Measurements from ENCODE around the gene RBSN. TPM values are rescaled to one million over a fixed set of nuclear protein-coding genes. Genes with fewer than 3 reads are reported as not detected.

RBSN gene
- total RNA-seq, 1 donor from 2014 or later: 29.0 TPM

DNA sequence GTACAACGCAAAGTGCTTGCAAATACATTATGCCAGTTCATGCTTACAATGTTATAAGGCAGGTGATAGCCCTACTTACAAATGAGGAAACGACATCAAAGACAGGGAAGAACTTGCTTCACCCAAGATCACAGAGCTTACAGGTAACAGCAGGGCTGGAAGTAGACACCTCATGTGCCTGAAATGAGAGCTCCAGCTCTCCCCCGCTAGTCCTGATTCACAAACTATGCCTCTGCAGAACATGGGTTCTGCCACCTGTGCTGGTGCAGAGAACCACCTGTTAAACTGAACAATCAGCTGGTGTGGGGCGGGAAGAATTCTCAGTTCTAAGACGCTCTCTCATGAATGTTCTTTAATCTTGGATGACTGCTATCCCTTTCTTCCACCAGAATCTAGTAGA, 7.4 kb downstream of the RBSN start:
- TF ChIP-seq, protein P1, sequence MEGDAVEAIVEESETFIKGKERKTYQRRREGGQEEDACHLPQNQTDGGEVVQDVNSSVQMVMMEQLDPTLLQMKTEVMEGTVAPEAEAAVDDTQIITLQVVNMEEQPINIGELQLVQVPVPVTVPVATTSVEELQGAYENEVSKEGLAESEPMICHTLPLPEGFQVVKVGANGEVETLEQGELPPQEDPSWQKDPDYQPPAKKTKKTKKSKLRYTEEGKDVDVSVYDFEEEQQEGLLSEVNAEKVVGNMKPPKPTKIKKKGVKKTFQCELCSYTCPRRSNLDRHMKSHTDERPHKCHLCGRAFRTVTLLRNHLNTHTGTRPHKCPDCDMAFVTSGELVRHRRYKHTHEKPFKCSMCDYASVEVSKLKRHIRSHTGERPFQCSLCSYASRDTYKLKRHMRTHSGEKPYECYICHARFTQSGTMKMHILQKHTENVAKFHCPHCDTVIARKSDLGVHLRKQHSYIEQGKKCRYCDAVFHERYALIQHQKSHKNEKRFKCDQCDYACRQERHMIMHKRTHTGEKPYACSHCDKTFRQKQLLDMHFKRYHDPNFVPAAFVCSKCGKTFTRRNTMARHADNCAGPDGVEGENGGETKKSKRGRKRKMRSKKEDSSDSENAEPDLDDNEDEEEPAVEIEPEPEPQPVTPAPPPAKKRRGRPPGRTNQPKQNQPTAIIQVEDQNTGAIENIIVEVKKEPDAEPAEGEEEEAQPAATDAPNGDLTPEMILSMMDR (IDR thresholded peaks at IDR 0.05): no peak
- intact Hi-C loops (cut with micrococcal nuclease): no loop called here
- H3K9me3 Mint-ChIP-seq: no peaks in the 10 kb centered on the region
- no peak overlapping the region for H3K4me3 Mint-ChIP-seq
- H3K36me3 Mint-ChIP-seq (ENCODE audit: low read depth): peaks cover 69% of the 10 kb centered on the region
- POLR2A ChIA-PET: interaction anchor here (0.6 kb wide), 1 partner anchor 257 kb away, joined by 4 read pairs; no protein-coding TSS in a partner anchor
- DNase-seq (no peak), ATAC-seq (ENCODE audit: low read depth) (no peak)
- H3K27ac Mint-ChIP-seq: no peak overlapping the region
- H3K4me1 Mint-ChIP-seq: peaks cover 2% of the 10 kb centered on the region
- no peaks in the 10 kb centered on the region for H3K27me3 Mint-ChIP-seq
- CTCF ChIA-PET: no interaction called here

DNA sequence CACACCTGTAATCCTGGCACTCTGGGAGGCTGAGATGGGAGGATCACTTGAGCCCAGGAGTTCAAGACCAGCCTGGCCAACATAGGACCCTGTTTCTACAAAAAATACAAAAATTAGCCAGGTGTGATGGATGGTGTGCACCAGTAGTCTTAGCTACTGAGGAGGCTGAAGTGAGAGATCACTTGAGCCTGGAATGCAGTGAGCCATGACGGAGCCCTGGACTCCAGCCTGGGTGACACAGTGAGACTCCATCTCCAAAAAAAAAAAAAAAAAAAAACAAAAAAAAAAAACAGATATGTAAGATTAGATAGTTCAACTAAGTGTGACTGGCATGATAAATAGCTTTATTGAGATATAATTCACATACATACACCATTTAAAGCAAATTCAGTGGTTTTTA, 9.7 kb downstream of the RBSN start:
- intact Hi-C loops (cut with micrococcal nuclease): no loop called here
- CTCF ChIA-PET: no interaction called here
- H3K9me3 Mint-ChIP-seq: no peaks in the 10 kb centered on the region
- POLR2A ChIA-PET: interaction anchor here (0.6 to 2.3 kb wide), 2 partner anchors 10 to 720 kb away, joined by 3 to 9 read pairs; partner anchors contain the start of gene RBSN
- H3K4me1 Mint-ChIP-seq: no peaks in the 10 kb centered on the region
- no peak for DNase-seq
- H3K36me3 Mint-ChIP-seq (ENCODE audit: low read depth): peaks cover 68% of the 10 kb centered on the region
- no peaks in the 10 kb centered on the region for H3K27me3 Mint-ChIP-seq
- H3K27ac Mint-ChIP-seq: no peak overlapping the region
- no peak for ATAC-seq (ENCODE audit: low read depth)
- no peak overlapping the region for H3K4me3 Mint-ChIP-seq
- TF ChIP-seq, protein P1 (IDR thresholded peaks at IDR 0.05): no peak

DNA sequence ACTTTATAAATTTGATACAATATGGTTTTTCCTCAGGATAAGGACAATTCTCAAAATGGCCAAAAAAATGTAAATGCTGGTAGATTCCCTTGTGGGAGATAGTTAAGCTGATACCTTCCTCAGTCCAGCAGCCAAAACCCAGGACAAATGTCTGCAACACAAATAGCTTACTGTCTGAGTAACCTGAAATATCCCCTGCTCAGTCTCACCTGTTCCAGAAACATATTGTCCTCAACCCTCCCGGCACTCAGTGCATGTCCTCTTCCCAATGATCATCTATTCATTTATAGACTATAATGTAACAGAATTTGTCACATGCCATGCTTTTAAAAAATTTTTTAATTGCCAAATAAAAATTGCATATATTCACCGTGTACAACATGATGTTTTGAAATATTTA, 12.2 kb downstream of the RBSN start:
- TF ChIP-seq, protein P1 (IDR thresholded peaks at IDR 0.05): no peak
- CTCF ChIA-PET: no interaction called here
- intact Hi-C loops (cut with micrococcal nuclease): no loop called here
- POLR2A ChIA-PET: interaction anchor here (0.6 kb wide), 1 partner anchor 9 kb away, joined by 3 read pairs; no protein-coding TSS in a partner anchor
- ATAC-seq (ENCODE audit: low read depth): no peak
- H3K27me3 Mint-ChIP-seq: no peaks in the 10 kb centered on the region
- DNase-seq: no peak
- no peak overlapping the region for H3K4me3 Mint-ChIP-seq
- no peaks in the 10 kb centered on the region for H3K4me1 Mint-ChIP-seq
- peaks cover 78% of the 10 kb centered on the region for H3K36me3 Mint-ChIP-seq (ENCODE audit: low read depth)
- H3K9me3 Mint-ChIP-seq: no peaks in the 10 kb centered on the region
- no peak overlapping the region for H3K27ac Mint-ChIP-seq

DNA sequence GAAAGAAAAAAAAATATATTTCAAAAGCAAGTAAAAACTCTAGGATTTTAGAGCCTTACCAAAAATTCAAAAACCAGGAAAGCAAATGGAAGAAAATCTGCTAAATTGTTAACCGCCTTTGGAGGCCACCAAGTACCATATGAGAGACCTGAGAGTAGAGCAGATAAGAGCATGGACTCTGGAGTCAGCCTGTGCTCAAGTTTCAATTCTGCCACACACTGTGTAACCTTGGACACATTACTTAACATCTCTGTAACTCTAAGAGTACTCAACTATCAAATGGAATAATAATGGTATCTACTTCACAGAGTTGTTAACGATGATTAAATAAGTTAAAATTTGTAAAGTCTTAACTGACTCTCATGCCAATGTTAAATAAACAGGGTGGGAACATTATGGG, 12.7 kb downstream of the RBSN start:
- Mint-ChIP-seq H3K27me3 (no peaks in the 10 kb centered on the region), H3K4me1 (no peaks in the 10 kb centered on the region), H3K36me3 (ENCODE audit: low read depth) (peaks cover 79% of the 10 kb centered on the region), H3K9me3 (no peaks in the 10 kb centered on the region), H3K4me3 (no peak overlapping the region), H3K27ac (no peak overlapping the region)
- ChIA-PET POLR2A (no interaction called here), CTCF (no interaction called here)
- ATAC-seq (ENCODE audit: low read depth) (no peak), DNase-seq (no peak)
- intact Hi-C loops (cut with micrococcal nuclease): no loop called here
- TF ChIP-seq, protein P1 (IDR thresholded peaks at IDR 0.05): no peak

DNA sequence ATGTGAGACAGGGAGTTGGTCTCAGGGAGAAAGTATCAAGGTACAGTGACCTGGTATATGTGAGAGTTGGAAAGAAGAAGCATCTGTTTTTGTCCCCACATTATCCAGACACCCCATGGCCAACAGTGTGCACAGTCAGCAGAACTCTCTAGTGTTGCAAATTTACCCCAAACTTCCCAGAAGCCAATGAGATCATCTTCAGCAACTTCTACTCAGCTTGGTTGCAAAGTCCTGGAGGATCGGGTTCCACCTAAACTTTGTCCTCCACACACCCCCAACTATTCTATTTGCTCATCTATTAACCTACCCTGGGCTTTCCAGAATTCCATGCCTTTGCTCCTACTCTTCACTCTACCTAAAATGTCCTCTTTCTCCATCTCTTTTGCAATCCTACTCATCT, 15.7 kb downstream of the RBSN start:
- Mint-ChIP-seq H3K4me1 (no peaks in the 10 kb centered on the region), H3K9me3 (no peaks in the 10 kb centered on the region), H3K4me3 (no peak overlapping the region), H3K27ac (no peak overlapping the region), H3K27me3 (no peaks in the 10 kb centered on the region), H3K36me3 (ENCODE audit: low read depth) (peaks cover 84% of the 10 kb centered on the region)
- intact Hi-C loops (cut with micrococcal nuclease): no loop called here
- ATAC-seq (ENCODE audit: low read depth): no peak
- DNase-seq: no peak
- CTCF ChIA-PET: no interaction called here
- POLR2A ChIA-PET: no interaction called here
- TF ChIP-seq, protein P1 (IDR thresholded peaks at IDR 0.05): no peak

All from activated B cell treated with CpG ODN at 0.5 μM for 24 hours (primary cell).